DND-41 (cell line): ENCODE results near the gene REPS2.

Experiments
- EZH2 ChIP-seq: IDR thresholded peaks from 3 replicates; pipeline ENCODE4 v1.6.1; 2012; ENCODE audit warnings: borderline replicate concordance, low read depth, mild to moderate bottlenecking, moderate library complexity, low read length, inconsistent platforms; ENCODE audit not compliant: severe bottlenecking
- TF ChIP-seq, protein P1 (sequence below): IDR thresholded peaks from 2 replicates; pipeline ENCODE4 v1.5.1; 2012; ENCODE audit warnings: borderline replicate concordance, low read length, moderate library complexity, mild to moderate bottlenecking; ENCODE audit not compliant: poor library complexity, severe bottlenecking; ENCODE audit errors: extremely low read depth

DNA sequence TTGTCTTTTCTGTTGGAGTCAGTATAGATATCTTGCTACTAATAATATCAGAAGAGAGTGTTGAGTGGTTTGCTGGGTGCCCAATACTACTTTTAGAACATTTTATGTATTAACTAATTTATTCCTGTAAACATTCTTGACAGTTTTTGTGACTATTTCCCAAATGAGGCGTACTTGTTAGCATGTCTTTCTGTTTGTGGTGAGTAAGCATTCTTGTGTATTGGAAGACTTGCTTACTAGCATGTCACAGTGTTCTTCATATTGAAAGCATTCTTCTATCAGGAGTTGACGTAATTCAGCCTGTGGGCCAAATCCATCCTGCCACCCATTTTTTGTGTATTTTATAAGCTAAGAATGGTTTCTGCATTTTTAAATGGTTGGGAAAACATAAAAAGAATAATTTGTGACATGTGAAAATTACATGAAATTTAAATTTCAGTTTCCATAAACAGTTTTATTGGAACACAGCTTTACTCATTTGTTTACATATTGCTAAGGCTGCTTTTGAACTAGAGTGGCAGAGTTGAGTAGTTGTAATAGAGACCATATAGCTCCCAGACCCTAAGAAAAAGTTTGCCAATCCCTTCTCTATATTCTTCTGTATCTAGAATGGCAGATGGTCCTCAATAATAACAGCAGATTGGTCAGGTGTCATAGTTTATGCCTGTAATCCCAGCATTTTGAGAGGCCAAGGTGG is 20.4 kb downstream of the REPS2 start:
- TF ChIP-seq, protein P1, sequence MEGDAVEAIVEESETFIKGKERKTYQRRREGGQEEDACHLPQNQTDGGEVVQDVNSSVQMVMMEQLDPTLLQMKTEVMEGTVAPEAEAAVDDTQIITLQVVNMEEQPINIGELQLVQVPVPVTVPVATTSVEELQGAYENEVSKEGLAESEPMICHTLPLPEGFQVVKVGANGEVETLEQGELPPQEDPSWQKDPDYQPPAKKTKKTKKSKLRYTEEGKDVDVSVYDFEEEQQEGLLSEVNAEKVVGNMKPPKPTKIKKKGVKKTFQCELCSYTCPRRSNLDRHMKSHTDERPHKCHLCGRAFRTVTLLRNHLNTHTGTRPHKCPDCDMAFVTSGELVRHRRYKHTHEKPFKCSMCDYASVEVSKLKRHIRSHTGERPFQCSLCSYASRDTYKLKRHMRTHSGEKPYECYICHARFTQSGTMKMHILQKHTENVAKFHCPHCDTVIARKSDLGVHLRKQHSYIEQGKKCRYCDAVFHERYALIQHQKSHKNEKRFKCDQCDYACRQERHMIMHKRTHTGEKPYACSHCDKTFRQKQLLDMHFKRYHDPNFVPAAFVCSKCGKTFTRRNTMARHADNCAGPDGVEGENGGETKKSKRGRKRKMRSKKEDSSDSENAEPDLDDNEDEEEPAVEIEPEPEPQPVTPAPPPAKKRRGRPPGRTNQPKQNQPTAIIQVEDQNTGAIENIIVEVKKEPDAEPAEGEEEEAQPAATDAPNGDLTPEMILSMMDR = no peak
- TF ChIP-seq EZH2 = no peak
